ENCODE results near the gene CHIA. TPM values are rescaled to one million over a fixed set of nuclear protein-coding genes. Genes with fewer than 3 reads are reported as not detected.

Gene CHIA
- polyA plus RNA-seq, 1 experiment = not detected

DNA sequence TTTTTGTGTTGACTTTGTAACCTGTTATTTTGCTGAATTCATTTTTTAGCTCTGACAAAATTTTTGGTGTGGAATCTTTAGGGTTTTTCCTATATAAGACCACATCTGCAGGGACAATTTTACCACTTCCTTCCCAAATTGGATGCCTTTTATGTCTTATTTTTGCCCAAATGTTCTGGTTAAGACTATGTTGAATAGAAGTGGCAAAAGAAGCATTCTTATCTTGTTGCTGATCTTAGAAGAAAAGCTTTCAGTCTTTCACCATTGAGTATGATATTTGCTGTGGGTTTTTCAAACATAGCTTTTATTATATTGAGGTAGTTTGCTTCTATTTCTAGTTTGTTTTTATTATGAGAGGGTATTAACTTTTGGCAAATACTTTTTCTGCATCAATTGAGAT lies 3.7 kb downstream of the CHIA start:
- no peaks in the 10 kb centered on the region for H3K27me3 ChIP-seq (ENCODE audit: control insufficient read depth, insufficient read depth, low read length)
- ChIA-PET CTCF (interaction anchor here (1.3 kb wide), 1 partner anchor 71 kb away, joined by 4 read pairs; no protein-coding TSS in a partner anchor), POLR2A (no interaction called here)

DNA sequence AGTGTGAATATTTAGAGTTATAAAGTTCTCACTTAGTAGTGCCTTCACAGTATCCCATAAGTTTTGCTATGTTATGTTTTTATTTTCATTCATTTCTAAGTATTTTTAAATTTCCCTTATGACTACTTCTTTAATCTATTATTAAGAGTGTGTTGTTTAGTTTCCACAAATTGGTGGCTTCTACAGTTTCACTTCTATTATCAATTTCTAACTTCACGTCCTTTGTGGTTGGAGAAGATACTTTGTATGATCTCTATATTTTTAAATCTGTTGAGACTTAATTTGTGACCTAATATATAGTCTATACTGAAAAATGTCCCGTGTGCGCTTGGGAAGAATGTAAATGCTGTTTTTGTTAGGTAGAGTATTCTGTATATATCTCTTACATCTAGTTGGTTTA lies 11.7 kb downstream of the CHIA start:
- H3K4me3 ChIP-seq (ENCODE audit: low read depth, low read length) = no peak overlapping the region
- H3K27ac ChIP-seq (ENCODE audit: low read depth, low read length) = no peak overlapping the region
- CTCF ChIA-PET = no interaction called here
- no peaks in the 10 kb centered on the region for H3K9me3 ChIP-seq (ENCODE audit: control insufficient read depth, insufficient read depth, low read length)
- no peak for DNase-seq (ENCODE audit: low read depth, low spot score)
- TF ChIP-seq, protein P1, sequence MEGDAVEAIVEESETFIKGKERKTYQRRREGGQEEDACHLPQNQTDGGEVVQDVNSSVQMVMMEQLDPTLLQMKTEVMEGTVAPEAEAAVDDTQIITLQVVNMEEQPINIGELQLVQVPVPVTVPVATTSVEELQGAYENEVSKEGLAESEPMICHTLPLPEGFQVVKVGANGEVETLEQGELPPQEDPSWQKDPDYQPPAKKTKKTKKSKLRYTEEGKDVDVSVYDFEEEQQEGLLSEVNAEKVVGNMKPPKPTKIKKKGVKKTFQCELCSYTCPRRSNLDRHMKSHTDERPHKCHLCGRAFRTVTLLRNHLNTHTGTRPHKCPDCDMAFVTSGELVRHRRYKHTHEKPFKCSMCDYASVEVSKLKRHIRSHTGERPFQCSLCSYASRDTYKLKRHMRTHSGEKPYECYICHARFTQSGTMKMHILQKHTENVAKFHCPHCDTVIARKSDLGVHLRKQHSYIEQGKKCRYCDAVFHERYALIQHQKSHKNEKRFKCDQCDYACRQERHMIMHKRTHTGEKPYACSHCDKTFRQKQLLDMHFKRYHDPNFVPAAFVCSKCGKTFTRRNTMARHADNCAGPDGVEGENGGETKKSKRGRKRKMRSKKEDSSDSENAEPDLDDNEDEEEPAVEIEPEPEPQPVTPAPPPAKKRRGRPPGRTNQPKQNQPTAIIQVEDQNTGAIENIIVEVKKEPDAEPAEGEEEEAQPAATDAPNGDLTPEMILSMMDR (IDR thresholded peaks at IDR 0.05; ENCODE audit: low read depth, low read length) = no peak
- H3K27me3 ChIP-seq (ENCODE audit: control insufficient read depth, insufficient read depth, low read length) = no peaks in the 10 kb centered on the region
- POLR2A ChIA-PET = no interaction called here

More for the DNA sequence above, 3.7 kb downstream of the CHIA start:
- DNase-seq (ENCODE audit: low read depth, low spot score) = no peak
- TF ChIP-seq, protein P1 (IDR thresholded peaks at IDR 0.05; ENCODE audit: low read depth, low read length) = no peak
- Histone ChIP-seq H3K27ac (ENCODE audit: low read depth, low read length) (no peak overlapping the region), H3K9me3 (ENCODE audit: control insufficient read depth, insufficient read depth, low read length) (no peaks in the 10 kb centered on the region), H3K4me3 (ENCODE audit: low read depth, low read length) (no peak overlapping the region)

DNA sequence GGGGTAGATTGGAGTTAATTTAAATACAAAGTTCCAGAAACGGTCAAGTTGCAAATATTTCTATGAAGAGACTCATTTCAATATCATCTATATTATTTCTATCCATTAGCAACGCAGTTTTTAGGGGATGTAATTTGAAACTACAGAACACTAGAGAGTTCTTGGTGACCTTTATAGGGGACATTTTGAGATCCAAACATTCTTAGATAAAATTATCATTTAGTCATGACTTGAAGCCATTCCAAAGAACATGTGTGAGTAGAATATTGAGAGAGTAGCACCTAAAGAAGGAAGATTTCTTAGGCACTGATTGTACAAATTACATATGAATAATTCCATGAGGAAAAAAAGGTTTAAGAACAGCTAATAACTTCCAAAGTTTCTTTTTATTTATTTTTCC lies 19.0 kb downstream of the CHIA start:
- no peaks in the 10 kb centered on the region for H3K27me3 ChIP-seq (ENCODE audit: control insufficient read depth, insufficient read depth, low read length)
- no peak overlapping the region for H3K27ac ChIP-seq (ENCODE audit: low read depth, low read length)
- no peak for DNase-seq (ENCODE audit: low read depth, low spot score)
- POLR2A ChIA-PET = no interaction called here
- CTCF ChIA-PET = no interaction called here
- TF ChIP-seq, protein P1 (IDR thresholded peaks at IDR 0.05; ENCODE audit: low read depth, low read length) = no peak
- H3K4me3 ChIP-seq (ENCODE audit: low read depth, low read length) = no peak overlapping the region
- no peaks in the 10 kb centered on the region for H3K9me3 ChIP-seq (ENCODE audit: control insufficient read depth, insufficient read depth, low read length)

DNA sequence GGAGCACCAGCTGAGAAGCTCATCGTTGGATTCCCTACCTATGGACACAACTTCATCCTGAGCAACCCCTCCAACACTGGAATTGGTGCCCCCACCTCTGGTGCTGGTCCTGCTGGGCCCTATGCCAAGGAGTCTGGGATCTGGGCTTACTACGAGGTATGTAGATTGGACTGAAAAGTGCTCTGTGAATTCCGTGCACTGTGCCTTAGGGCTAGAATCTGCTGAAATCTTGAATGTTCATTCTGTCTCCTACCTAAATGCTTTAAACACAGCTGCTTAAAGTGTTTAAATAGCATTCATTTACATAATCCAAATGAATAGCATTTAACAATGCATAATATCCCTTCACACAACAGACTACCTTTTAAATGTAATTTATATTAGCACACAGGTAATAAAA lies 27.9 kb downstream of the CHIA start:
- no peak overlapping the region for H3K27ac ChIP-seq (ENCODE audit: low read depth, low read length)
- TF ChIP-seq, protein P1 (IDR thresholded peaks at IDR 0.05; ENCODE audit: low read depth, low read length) = no peak
- H3K27me3 ChIP-seq (ENCODE audit: control insufficient read depth, insufficient read depth, low read length) = peaks cover 2% of the 10 kb centered on the region
- CTCF ChIA-PET = interaction anchor here (0.5 kb wide), 1 partner anchor 186 kb away, joined by 4 read pairs; no protein-coding TSS in a partner anchor
- H3K4me3 ChIP-seq (ENCODE audit: low read depth, low read length) = no peak overlapping the region
- no peaks in the 10 kb centered on the region for H3K9me3 ChIP-seq (ENCODE audit: control insufficient read depth, insufficient read depth, low read length)
- DNase-seq (ENCODE audit: low read depth, low spot score) = no peak
- POLR2A ChIA-PET = no interaction called here

DNA sequence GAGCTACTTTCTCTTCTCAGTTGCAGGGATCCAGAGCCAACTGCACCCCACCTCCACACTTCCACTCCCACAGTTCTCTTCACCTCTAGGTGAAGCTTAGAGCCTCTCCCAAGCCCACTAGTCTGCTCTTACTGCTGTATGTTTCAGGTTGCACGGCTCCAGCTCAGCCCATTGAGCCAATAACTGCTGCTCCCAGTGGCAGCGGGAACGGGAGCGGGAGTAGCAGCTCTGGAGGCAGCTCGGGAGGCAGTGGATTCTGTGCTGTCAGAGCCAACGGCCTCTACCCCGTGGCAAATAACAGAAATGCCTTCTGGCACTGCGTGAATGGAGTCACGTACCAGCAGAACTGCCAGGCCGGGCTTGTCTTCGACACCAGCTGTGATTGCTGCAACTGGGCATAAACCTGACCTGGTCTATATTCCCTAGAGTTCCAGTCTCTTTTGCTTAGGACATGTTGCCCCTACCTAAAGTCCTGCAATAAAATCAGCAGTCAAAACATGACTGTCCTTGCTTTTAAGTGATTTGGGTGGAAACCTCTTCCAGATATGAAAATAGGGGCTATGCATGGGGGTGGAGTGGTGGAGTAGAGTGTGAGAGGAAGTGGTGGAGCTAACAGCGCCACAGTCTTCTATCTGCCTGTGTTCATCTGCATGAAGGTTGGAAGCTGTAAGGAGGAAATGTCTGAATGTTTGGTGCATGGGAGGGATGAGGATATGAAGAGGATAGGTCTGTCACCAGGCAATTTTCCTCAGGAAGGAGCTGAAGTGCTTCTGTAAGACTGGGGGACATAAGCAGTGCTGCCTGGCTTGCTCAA lies 29.6 kb downstream of the CHIA start:
- POLR2A ChIA-PET = no interaction called here
- no peaks in the 10 kb centered on the region for H3K9me3 ChIP-seq (ENCODE audit: control insufficient read depth, insufficient read depth, low read length)
- CTCF ChIA-PET = no interaction called here
- H3K27ac ChIP-seq (ENCODE audit: low read depth, low read length) = no peak overlapping the region
- no peak overlapping the region for H3K4me3 ChIP-seq (ENCODE audit: low read depth, low read length)
- peaks cover 2% of the 10 kb centered on the region for H3K27me3 ChIP-seq (ENCODE audit: control insufficient read depth, insufficient read depth, low read length)
- TF ChIP-seq, protein P1 (IDR thresholded peaks at IDR 0.05; ENCODE audit: low read depth, low read length) = no peak
- no peak for DNase-seq (ENCODE audit: low read depth, low spot score)
